ENCODE measurements around the gene ATM.

DNA sequence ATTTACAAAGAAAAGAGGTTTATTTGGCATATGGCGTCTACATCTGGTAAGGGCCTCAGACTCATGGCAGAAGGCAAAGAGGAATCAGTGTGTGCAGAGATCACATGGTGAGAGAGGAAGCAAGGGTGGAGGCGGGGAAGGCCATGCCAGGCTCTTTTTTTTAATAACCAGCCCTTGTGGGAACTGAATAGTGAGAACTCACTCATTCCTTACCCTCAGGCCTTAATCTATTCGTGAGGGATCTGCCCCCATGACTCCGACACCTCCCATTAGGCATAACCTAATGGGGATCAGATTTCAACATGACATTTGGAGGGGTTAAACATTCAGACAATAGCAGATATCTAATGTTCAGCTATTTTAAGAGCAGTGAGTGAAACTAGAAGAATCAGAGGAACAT is 55.7 kb downstream of the ATM start:
- no peak for TF ChIP-seq CTCF (IDR thresholded peaks at IDR 0.05)
- TF ChIP-seq EZH2 (IDR thresholded peaks at IDR 0.05; ENCODE audit: borderline replicate concordance, insufficient read depth, low read depth, low read length, poor library complexity, severe bottlenecking), result no peak
